Measurements from ENCODE around the gene EXOC6B.

The EXOC6B gene

GRCh38 chr2:72386288-72386687 is 439.5 kb downstream of the EXOC6B start:
- H3K4me1 ChIP-seq (ENCODE audit: low read length) = no peaks in the 10 kb centered on the region
- no peak overlapping the region for H2AFZ ChIP-seq (ENCODE audit: low read depth, low read length)
- H3K79me2 ChIP-seq (ENCODE audit: low read length) = no peaks in the 10 kb centered on the region
- no peaks in the 10 kb centered on the region for H4K20me1 ChIP-seq (ENCODE audit: insufficient read depth, low read length)
- no peaks in the 10 kb centered on the region for H3K27me3 ChIP-seq (ENCODE audit: low read depth, low read length)
- no peak overlapping the region for H3K9ac ChIP-seq (ENCODE audit: low read length)
- no peak overlapping the region for H3K4me2 ChIP-seq (ENCODE audit: low read length)
- H3K4me3 ChIP-seq (ENCODE audit: low read length) = no peak overlapping the region
- H3K27ac ChIP-seq (ENCODE audit: low read length) = no peak overlapping the region
- H3K36me3 ChIP-seq (replicated peaks; ENCODE audit: low read depth, low read length) = no peaks in the 10 kb centered on the region
- 0 out of 2 replicates have a peak, but pooled peaks cover 8% of the 10 kb centered on the region for H3K9me3 ChIP-seq (ENCODE audit: insufficient read depth, low read length)
- no peak for TF ChIP-seq EZH2phosphoT487 (IDR thresholded peaks at IDR 0.05; ENCODE audit: low read depth)
- TF ChIP-seq, protein P1, sequence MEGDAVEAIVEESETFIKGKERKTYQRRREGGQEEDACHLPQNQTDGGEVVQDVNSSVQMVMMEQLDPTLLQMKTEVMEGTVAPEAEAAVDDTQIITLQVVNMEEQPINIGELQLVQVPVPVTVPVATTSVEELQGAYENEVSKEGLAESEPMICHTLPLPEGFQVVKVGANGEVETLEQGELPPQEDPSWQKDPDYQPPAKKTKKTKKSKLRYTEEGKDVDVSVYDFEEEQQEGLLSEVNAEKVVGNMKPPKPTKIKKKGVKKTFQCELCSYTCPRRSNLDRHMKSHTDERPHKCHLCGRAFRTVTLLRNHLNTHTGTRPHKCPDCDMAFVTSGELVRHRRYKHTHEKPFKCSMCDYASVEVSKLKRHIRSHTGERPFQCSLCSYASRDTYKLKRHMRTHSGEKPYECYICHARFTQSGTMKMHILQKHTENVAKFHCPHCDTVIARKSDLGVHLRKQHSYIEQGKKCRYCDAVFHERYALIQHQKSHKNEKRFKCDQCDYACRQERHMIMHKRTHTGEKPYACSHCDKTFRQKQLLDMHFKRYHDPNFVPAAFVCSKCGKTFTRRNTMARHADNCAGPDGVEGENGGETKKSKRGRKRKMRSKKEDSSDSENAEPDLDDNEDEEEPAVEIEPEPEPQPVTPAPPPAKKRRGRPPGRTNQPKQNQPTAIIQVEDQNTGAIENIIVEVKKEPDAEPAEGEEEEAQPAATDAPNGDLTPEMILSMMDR (IDR thresholded peaks at IDR 0.05; ENCODE audit: low read depth, low read length) = no peak

- Histone ChIP-seq H3K27me3 (ENCODE audit: low read depth, low read length) (no peaks in the 10 kb centered on the region), H3K79me2 (ENCODE audit: low read length) (no peaks in the 10 kb centered on the region), H3K9ac (ENCODE audit: low read length) (no peak overlapping the region), H3K27ac (ENCODE audit: low read length) (no peak overlapping the region), H2AFZ (ENCODE audit: low read depth, low read length) (no peak overlapping the region), H3K9me3 (ENCODE audit: insufficient read depth, low read length) (no peaks in the 10 kb centered on the region), H3K4me2 (ENCODE audit: low read length) (no peak overlapping the region), H3K4me3 (ENCODE audit: low read length) (no peak overlapping the region), H3K36me3 (replicated peaks; ENCODE audit: low read depth, low read length) (no peaks in the 10 kb centered on the region), H4K20me1 (ENCODE audit: insufficient read depth, low read length) (no peaks in the 10 kb centered on the region), H3K4me1 (ENCODE audit: low read length) (no peaks in the 10 kb centered on the region)
- TF ChIP-seq EZH2phosphoT487 (IDR thresholded peaks at IDR 0.05; ENCODE audit: low read depth) = no peak
- TF ChIP-seq, protein P1 (IDR thresholded peaks at IDR 0.05; ENCODE audit: low read depth, low read length) = no peak
Observed at GRCh38 chr2:72378753-72379348, 447.0 kb downstream of the EXOC6B start.

GRCh38 chr2:72367530-72368225 is 458.2 kb downstream of the EXOC6B start:
- Histone ChIP-seq H4K20me1 (ENCODE audit: insufficient read depth, low read length) (no peaks in the 10 kb centered on the region), H3K9me3 (ENCODE audit: insufficient read depth, low read length) (no peaks in the 10 kb centered on the region), H3K9ac (ENCODE audit: low read length) (no peak overlapping the region), H3K79me2 (ENCODE audit: low read length) (no peaks in the 10 kb centered on the region), H3K36me3 (replicated peaks; ENCODE audit: low read depth, low read length) (no peaks in the 10 kb centered on the region), H3K4me2 (ENCODE audit: low read length) (no peak overlapping the region), H3K4me1 (ENCODE audit: low read length) (no peaks in the 10 kb centered on the region), H3K27ac (ENCODE audit: low read length) (no peak overlapping the region), H3K27me3 (ENCODE audit: low read depth, low read length) (no peaks in the 10 kb centered on the region), H3K4me3 (ENCODE audit: low read length) (no peak overlapping the region), H2AFZ (ENCODE audit: low read depth, low read length) (no peak overlapping the region)
- TF ChIP-seq, protein P1 (IDR thresholded peaks at IDR 0.05; ENCODE audit: low read depth, low read length) = no peak
- no peak for TF ChIP-seq EZH2phosphoT487 (IDR thresholded peaks at IDR 0.05; ENCODE audit: low read depth)

DNA sequence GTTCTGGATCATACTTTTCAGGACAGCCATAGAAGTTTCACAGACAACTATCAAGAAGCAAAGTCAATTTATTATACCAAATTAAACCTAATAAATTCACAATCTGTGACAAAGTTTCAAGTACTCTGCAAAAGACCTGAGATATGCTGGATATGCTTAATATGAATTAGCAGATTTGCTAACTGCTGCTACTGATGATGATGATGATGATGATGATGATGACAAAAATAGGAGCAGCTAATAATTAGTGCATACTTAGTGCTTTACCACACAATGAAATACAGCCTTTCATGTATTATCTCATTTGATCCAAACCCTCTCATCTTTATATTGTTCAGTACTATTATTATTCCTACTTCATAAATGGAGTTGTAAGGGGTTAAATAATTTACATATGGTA is 462.4 kb downstream of the EXOC6B start:
- Histone ChIP-seq H3K4me1 (ENCODE audit: low read length) (no peaks in the 10 kb centered on the region), H3K27me3 (ENCODE audit: low read depth, low read length) (no peaks in the 10 kb centered on the region), H3K27ac (ENCODE audit: low read length) (no peak overlapping the region)

More for the DNA sequence above, 462.4 kb downstream of the EXOC6B start:
- Histone ChIP-seq H3K79me2 (ENCODE audit: low read length) (no peaks in the 10 kb centered on the region), H3K9me3 (ENCODE audit: insufficient read depth, low read length) (no peaks in the 10 kb centered on the region), H3K4me3 (ENCODE audit: low read length) (no peak overlapping the region), H4K20me1 (ENCODE audit: insufficient read depth, low read length) (no peaks in the 10 kb centered on the region), H3K9ac (ENCODE audit: low read length) (no peak overlapping the region), H3K4me2 (ENCODE audit: low read length) (no peak overlapping the region), H3K36me3 (replicated peaks; ENCODE audit: low read depth, low read length) (no peaks in the 10 kb centered on the region), H2AFZ (ENCODE audit: low read depth, low read length) (no peak overlapping the region)
- no peak for TF ChIP-seq EZH2phosphoT487 (IDR thresholded peaks at IDR 0.05; ENCODE audit: low read depth)
- TF ChIP-seq, protein P1 (IDR thresholded peaks at IDR 0.05; ENCODE audit: low read depth, low read length) = no peak
